Liver (tissue), 9 donors: ENCODE data around the gene CDC27. TPM values are rescaled to one million over a fixed set of nuclear protein-coding genes. Genes with fewer than 3 reads are reported as not detected.
"Not testable (repeated sequence)": the region's sequence is repeated elsewhere in the genome, so short reads cannot be mapped to it uniquely, and the experiment has no call there.

Experiments used
- DNase-seq: peaks from one replicate; pipeline ENCODE4 v3.0.0-alpha.2; 2017; ENCODE audit warnings: low spot score
- H3K27ac ChIP-seq, 2 donors: one replicate each; pipeline ENCODE4 v1.7.0; 2013; ENCODE audit warnings: inconsistent platforms in 2 of 2, low read length in 2 of 2, control low read depth in 1 of 2, low read depth in 1 of 2, mild to moderate bottlenecking in 1 of 2
- H3K27me3 ChIP-seq, 4 donors: one replicate each; pipeline versions ENCODE4 v1.6.1 to v1.7.0; 2013; ENCODE audit warnings: low read length in 3 of 4, inconsistent platforms in 1 of 4, mild to moderate bottlenecking in 1 of 4, moderate library complexity in 1 of 4; ENCODE audit not compliant: control insufficient read depth in 4 of 4, insufficient read depth in 4 of 4
- H3K36me3 ChIP-seq, 4 donors: one replicate each; pipeline versions ENCODE4 v1.6.1 to v1.7.0; 2013; ENCODE audit warnings: low read length in 3 of 4, mild to moderate bottlenecking in 3 of 4, low read depth in 1 of 4, moderate library complexity in 1 of 4; ENCODE audit not compliant: control insufficient read depth in 4 of 4, insufficient read depth in 3 of 4
- H3K4me1 ChIP-seq, 4 donors: one replicate each; pipeline versions ENCODE4 v1.6.1 to v1.7.0; 2013; ENCODE audit warnings: low read length in 3 of 4, mild to moderate bottlenecking in 3 of 4, moderate library complexity in 1 of 4; ENCODE audit not compliant: control insufficient read depth in 4 of 4, insufficient read depth in 4 of 4
- H3K4me3 ChIP-seq, 3 donors: one replicate each; pipeline versions ENCODE4 v1.6.1 to v1.7.0; 2013; ENCODE audit warnings: low read length in 3 of 3, control low read depth in 1 of 3, low read depth in 1 of 3, mild to moderate bottlenecking in 1 of 3
- H3K9ac ChIP-seq, 2 donors: one replicate each; pipeline ENCODE4 v1.7.0; 2013; ENCODE audit warnings: low read length in 2 of 2, mild to moderate bottlenecking in 2 of 2, moderate library complexity in 2 of 2, control low read depth in 1 of 2, low read depth in 1 of 2
- H3K9me3 ChIP-seq, 4 donors: one replicate each; pipeline versions ENCODE4 v1.6.1 to v1.7.0; 2013; ENCODE audit warnings: low read length in 3 of 4; ENCODE audit not compliant: control insufficient read depth in 4 of 4
- ATF3 ChIP-seq: IDR thresholded peaks from 2 replicates; pipeline ENCODE4 v1.6.1; 2016; ENCODE audit warnings: antibody characterized with exemption
- EGR1 ChIP-seq, 2 donors: IDR thresholded peaks; 2 replicates each; pipeline ENCODE4 v1.6.1; 2016 to 2018; ENCODE audit warnings: antibody characterized with exemption in 2 of 2, low read depth in 2 of 2
- FOXA1 ChIP-seq: IDR thresholded peaks from 2 replicates; pipeline ENCODE4 v1.6.1; 2016; ENCODE audit warnings: antibody characterized with exemption
- FOXA2 ChIP-seq: IDR thresholded peaks from 2 replicates; pipeline ENCODE4 v1.6.1; 2016; ENCODE audit warnings: antibody characterized with exemption
- GABPA ChIP-seq, 2 donors: IDR thresholded peaks in 1 of 2; conservative IDR thresholded peaks in 1 of 2; 2 replicates each; pipeline ENCODE4 v1.6.1; 2016; ENCODE audit warnings: antibody characterized with exemption in 2 of 2, mild to moderate bottlenecking in 1 of 2, moderate library complexity in 1 of 2
- HNF4A ChIP-seq, 2 donors: conservative IDR thresholded peaks; 2 replicates each; pipeline ENCODE4 v1.6.1; 2016; ENCODE audit warnings: antibody characterized with exemption in 2 of 2, mild to moderate bottlenecking in 2 of 2
- HNF4G ChIP-seq: IDR thresholded peaks from 2 replicates; pipeline ENCODE4 v1.6.1; 2016; ENCODE audit warnings: antibody characterized with exemption
- JUND ChIP-seq, 2 donors: IDR thresholded peaks; 2 replicates each; pipeline ENCODE4 v1.6.1; 2016; ENCODE audit warnings: antibody characterized with exemption in 2 of 2
- MAX ChIP-seq: IDR thresholded peaks from 2 replicates; pipeline ENCODE4 v1.6.1; 2016; ENCODE audit warnings: antibody characterized with exemption
- NR2F2 ChIP-seq: IDR thresholded peaks from 2 replicates; pipeline ENCODE4 v1.6.1; 2016; ENCODE audit warnings: antibody characterized with exemption
- RAD21 ChIP-seq, 2 donors: IDR thresholded peaks; 2 replicates each; pipeline ENCODE4 v1.6.1; 2016; ENCODE audit warnings: antibody characterized with exemption in 2 of 2, mild to moderate bottlenecking in 2 of 2
- RXRA ChIP-seq, 2 donors: IDR thresholded peaks; 2 replicates each; pipeline ENCODE4 v1.6.1; 2017 to 2018; ENCODE audit warnings: antibody characterized with exemption in 2 of 2, mild to moderate bottlenecking in 1 of 2
- ZBTB33 ChIP-seq: IDR thresholded peaks from 2 replicates; pipeline ENCODE4 v1.6.1; 2016; ENCODE audit warnings: antibody characterized with exemption
- WGBS: extraction: QIAGEN DNeasy Blood & Tissue Kit; methylation state at CpG from one replicate; pipeline ENCODE4 v1.1.7; 2013; 5-methylcytosine and 5-hydroxymethylcytosine counted together
- polyA plus RNA-seq, 2 donors: library from polyadenylated mRNA; stranded (reverse) in 1 of 2; unstranded in 1 of 2; fragments of 200-250 nt in 1 of 2; fragments of >200 nt in 1 of 2; fragmentation: Nextera tagmentation in 1 of 2; extraction: Ambion mirVana in 1 of 2; gene quantifications; one replicate each; pipeline versions ENCODE4 v1.2.1 to v1.2.3, GENCODE V29; 2013 to 2015
- total RNA-seq, 2 donors: library from RNA; depleted of rRNA; stranded (reverse); fragments of >200 nt; gene quantifications; one replicate each; pipeline ENCODE4 v1.2.3, GENCODE V29; 2014
- TF ChIP-seq, protein P1 (sequence below): fragments of 150-350 bp; IDR thresholded peaks from 2 replicates; pipeline ENCODE4 v1.5.1; 2017; ENCODE audit warnings: improper control_type of control experiment, low read depth, low read length; ENCODE audit not compliant: missing input control
- donor health status: healthy.
- donor health status: healthy.
- donor health status: healthy.
- donor health status: healthy.
- donor health status: healthy.

Gene CDC27
- total and polyA plus RNA-seq, 4 donors, result 16.8 to 148 (median 27.1) TPM

DNA sequence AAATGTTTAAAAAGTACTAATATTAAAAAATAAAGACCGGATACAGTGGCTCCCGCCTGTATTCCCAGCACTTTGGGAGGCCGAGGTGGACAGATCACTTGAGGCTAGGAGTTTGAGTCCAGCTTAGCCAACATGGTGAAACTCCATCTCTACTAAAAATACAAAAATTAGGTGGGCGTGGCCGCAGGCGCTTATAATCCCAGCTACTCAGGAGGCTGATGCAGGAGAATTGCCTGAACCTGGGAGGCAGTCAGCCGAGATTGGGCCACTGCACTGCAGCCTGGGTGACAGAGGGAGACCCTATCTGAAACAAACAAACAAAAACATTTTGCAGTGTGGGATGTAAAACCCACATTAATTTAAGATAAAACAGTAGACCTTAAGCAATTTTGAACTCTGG is 11.8 kb downstream of the CDC27 start:
- no peaks in the 10 kb centered on the region for H3K9me3 ChIP-seq
- peaks cover 0 to 16% (median 9%) of the 10 kb centered on the region in 4 donors for H3K36me3 ChIP-seq
- TF ChIP-seq JUND (IDR thresholded peaks at IDR 0.05), result no peak
- no peak for TF ChIP-seq ATF3
- no peak for TF ChIP-seq HNF4G
- TF ChIP-seq EGR1 (IDR thresholded peaks at IDR 0.05; ENCODE audit: low read depth in 2 of 2), result no peak
- no peak for TF ChIP-seq FOXA1
- TF ChIP-seq RXRA (IDR thresholded peaks at IDR 0.05), result no peak
- TF ChIP-seq RAD21 (IDR thresholded peaks at IDR 0.05), result no peak
- TF ChIP-seq FOXA2, result no peak
- no peak for TF ChIP-seq NR2F2
- H3K27me3 ChIP-seq, result no peaks in the 10 kb centered on the region
- H3K27ac ChIP-seq, result no peak overlapping the region
- no peak for DNase-seq
- H3K9ac ChIP-seq, result no peak overlapping the region
- peaks cover 0 to 3% (median 1%) of the 10 kb centered on the region in 4 donors for H3K4me1 ChIP-seq
- no peak overlapping the region for H3K4me3 ChIP-seq
- WGBS, result 97% methylated on average over 7 of the region's 7 CpGs

DNA sequence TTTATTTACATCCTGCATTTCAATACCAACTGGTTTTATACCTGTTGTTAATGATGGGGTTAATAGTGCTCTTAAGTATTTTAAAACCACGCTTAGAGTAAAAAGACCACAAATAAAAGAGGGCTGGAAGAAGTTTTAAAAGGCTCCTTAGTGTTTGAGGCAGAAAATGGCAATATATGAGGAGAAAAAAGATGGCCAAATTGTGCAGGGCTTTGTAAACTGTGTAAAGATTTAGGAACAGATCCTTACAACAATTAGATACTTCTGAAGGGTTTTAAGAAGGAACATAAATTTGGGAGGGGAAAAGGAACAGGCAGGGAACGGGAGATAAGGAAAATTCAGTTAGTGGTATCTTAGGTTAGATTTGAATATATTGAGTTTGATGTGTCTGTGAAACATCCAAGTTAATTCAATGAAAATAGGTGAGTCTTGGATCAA is 12.7 kb downstream of the CDC27 start:
- no peak for DNase-seq
- Histone ChIP-seq H3K4me1 (peaks cover 0 to 3% (median 1%) of the 10 kb centered on the region in 4 donors), H3K4me3 (no peak overlapping the region), H3K27ac (no peak overlapping the region), H3K9ac (no peak overlapping the region), H3K9me3 (no peaks in the 10 kb centered on the region), H3K36me3 (peaks cover 0 to 16% (median 9%) of the 10 kb centered on the region in 4 donors), H3K27me3 (no peaks in the 10 kb centered on the region)
- TF ChIP-seq FOXA1 (no peak), JUND (IDR thresholded peaks at IDR 0.05) (no peak), NR2F2 (no peak), FOXA2 (no peak), MAX (no peak), RAD21 (IDR thresholded peaks at IDR 0.05) (no peak), EGR1 (IDR thresholded peaks at IDR 0.05; ENCODE audit: low read depth in 2 of 2) (no peak), RXRA (IDR thresholded peaks at IDR 0.05) (no peak), HNF4G (no peak), GABPA (IDR thresholded peaks at IDR 0.05 in 1 of 2, conservative IDR thresholded peaks at IDR 0.05 in 1 of 2) (no peak), ZBTB33 (no peak), HNF4A (conservative IDR thresholded peaks at IDR 0.05) (no peak)
- TF ChIP-seq, protein P1, sequence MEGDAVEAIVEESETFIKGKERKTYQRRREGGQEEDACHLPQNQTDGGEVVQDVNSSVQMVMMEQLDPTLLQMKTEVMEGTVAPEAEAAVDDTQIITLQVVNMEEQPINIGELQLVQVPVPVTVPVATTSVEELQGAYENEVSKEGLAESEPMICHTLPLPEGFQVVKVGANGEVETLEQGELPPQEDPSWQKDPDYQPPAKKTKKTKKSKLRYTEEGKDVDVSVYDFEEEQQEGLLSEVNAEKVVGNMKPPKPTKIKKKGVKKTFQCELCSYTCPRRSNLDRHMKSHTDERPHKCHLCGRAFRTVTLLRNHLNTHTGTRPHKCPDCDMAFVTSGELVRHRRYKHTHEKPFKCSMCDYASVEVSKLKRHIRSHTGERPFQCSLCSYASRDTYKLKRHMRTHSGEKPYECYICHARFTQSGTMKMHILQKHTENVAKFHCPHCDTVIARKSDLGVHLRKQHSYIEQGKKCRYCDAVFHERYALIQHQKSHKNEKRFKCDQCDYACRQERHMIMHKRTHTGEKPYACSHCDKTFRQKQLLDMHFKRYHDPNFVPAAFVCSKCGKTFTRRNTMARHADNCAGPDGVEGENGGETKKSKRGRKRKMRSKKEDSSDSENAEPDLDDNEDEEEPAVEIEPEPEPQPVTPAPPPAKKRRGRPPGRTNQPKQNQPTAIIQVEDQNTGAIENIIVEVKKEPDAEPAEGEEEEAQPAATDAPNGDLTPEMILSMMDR, result no peak
- WGBS, result 92% methylated on average over 2 of the region's 2 CpGs

DNA sequence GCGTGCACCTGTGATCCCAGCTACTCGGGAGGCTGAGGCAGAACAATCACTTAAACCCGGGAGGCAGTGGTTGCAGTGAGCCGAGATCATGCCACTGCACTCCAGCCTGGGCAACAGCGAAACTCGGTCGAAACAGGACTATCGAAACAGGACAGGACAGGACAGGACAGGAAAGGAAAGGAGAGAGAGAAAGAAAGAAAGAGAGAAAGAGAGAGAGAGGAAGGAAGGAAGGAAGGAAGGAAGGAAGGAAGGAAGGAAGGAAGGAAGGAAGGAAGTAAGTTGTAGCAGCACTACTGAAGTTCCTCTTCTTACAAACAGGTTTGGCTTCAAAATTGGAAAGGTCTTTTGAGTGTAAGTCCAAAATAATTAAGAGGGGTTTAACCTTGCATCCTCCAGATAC is 14.3 kb downstream of the CDC27 start:
- not testable (repeated sequence) for H3K4me1 ChIP-seq, H3K27me3 ChIP-seq, H3K9ac ChIP-seq, H3K4me3 ChIP-seq, H3K27ac ChIP-seq, DNase-seq, H3K9me3 ChIP-seq
- WGBS, result 97% methylated on average over 8 of the region's 8 CpGs
- H3K36me3 ChIP-seq, result peaks cover under 1 to 16% (median 9%) of the 10 kb centered on the region in 4 donors
